GM20431 (cell line): ENCODE data around the gene ALDH1A2.
"Not testable (repeated sequence)": the region's sequence is repeated elsewhere in the genome, so short reads cannot be mapped to it uniquely, and the experiment has no call there.

Source experiments
- in situ Hi-C: fragments of 300-500 bp; cut with MseI, MboI; formaldehyde crosslinking; loops from one replicate; pipeline ENCODE4 v1.15.0; 2020; ENCODE audit warnings: low sequenced_read_pairs; ENCODE audit not compliant: unreplicated experiment

The ALDH1A2 gene

DNA sequence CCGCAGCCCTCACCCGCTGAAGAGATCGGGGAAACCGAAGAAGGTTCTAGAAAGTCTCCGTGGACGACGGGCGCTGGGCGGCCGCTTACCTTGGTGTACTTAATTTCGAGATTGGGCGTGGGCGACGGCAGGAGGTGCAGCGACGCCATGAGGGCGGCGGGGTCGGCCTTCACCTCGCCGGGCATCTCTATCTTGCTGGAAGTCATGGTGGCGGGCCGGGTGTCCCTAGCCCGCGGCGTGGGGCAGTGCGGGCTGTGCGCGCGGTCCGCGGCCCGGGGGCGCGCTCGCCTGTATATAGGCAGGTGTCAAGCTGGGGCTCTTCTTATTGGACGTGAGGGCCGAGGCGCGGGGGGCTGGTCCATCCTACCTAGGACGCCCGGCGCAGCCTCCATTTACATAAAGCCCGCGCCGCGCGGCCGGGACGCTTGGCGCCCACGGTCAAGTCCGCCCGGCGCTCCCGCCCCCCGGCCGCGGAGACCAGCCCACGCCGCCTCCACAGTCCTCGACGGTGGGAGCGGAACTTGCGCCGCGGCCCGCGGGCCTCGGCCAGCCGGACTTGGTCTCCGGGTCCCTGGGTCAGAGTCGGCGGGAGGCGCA lies at the start of gene ALDH1A2:
Gene ALDH1A2 (minus strand): TSS at position 267 of the 597 bp plus-strand sequence. CDS start 61 bp downstream, at position 206.
- in situ Hi-C loops, result no loop called here

DNA sequence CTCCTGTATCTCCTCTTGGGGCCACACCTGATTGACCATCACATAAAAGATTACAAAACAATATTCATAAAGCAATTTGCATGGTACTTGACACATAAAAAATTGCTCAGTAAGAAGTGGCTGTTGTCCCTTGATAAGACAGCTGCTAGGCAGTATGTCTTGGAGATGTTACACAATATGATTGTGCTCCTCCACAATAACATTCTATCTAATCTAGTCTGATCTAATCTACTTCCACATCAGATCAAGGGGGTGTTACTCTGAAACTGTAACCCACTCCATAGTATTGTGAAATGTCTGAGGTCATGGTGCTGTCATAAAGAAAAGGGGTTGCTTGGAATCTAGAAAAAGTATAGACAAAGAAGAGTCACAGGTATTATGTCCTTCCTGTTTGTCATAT lies 49.3 kb upstream of the ALDH1A2 start:
- in situ Hi-C loops, result no loop called here

DNA sequence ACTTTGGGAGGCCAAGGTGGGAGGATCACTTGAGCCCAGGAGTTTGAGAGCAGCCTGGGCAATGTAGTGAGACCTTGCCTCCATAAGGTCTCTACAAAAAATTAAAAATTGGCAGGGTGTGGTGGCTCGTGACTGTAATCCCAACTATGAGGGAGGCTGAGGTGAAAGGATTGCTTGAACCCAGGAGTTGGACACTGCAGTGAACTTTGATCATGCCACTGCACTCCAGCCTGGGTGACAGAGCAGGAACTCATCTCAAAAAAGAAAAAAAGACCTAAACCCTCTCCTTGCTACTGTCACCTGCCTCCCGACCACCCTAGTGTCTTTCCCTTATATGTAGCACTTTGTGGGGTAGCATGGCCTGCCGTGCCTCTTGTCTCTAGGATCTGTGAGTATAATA lies 48.9 kb upstream of the ALDH1A2 start:
- in situ Hi-C loops, result no loop called here

DNA sequence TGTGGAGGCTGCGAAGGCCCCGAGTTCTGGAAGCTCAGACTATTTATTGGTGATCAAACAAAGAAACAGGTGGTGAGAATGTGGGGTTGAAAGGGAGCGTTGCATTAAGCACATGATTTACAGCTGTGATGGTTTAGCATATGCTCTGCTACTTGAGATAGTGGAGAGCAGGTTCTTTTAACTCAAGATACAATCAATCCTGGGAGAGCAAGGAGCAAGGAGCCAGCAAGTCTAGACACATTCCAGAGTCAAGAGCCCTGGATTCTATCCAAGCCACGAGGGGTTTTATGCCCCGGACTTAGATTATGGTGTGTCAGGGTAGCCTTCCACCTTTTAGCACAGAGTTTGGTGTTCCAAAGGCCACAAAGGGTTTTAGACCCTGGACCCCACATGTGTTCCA lies 47.8 kb upstream of the ALDH1A2 start:
- in situ Hi-C loops, result not testable (repeated sequence)

DNA sequence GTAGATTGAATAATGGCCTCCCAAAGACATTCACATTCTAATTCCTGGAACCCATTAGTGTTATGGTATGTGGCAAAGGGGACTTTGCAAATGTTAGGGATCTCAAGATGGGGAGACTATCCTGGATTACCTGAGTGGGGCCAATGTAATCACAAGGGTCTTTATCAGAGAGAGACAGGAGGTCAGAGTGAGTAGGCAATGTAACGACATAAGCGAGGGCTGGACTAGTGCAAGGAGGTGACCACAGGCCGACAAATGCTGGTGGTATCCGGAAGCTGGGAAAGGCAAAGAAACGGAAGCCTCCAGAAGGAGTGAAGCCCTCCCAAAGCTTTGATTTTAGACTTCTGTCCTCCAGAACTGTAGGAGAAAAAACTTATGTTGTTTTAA lies 46.2 kb upstream of the ALDH1A2 start:
- in situ Hi-C loops, result no loop called here

DNA sequence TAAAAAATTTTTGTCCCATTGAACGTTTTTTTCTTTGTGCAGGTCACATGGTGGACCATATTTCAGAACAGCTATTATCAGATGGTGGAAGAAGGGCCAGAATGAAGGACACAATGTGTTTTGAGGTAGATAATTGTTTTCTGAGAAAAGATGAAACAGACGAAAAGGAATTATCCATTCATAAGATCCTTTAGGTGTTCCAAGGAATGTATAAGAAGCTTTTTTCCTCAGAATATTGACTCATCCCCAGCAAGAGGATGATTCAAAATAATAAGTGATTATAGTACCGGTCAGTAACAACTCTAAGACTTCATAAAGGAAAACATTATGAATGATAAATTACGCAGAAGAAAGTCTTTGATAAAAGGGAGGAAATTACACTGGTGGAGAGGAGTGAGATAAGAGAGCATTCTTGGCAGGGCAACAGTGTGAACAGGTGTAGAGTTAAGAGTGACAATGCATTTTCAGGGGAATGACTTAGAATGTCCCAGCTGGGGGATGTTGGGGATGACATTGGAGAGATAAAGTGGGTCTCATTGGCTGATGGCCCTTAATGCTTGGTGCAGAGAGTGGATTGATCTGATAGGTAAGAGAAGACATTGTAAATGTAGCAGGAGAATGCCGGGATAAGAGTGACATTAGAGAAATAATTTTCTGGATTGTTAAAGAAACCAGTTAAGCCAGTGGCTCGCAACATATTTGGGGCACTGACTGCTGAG lies 45.6 kb upstream of the ALDH1A2 start:
- in situ Hi-C loops, result no loop called here

GRCh38 chr15:58109419-58109818 lies 43.9 kb upstream of the ALDH1A2 start:
- in situ Hi-C loops, result no loop called here

GRCh38 chr15:58108117-58108516 lies 42.6 kb upstream of the ALDH1A2 start:
- in situ Hi-C loops, result no loop called here

DNA sequence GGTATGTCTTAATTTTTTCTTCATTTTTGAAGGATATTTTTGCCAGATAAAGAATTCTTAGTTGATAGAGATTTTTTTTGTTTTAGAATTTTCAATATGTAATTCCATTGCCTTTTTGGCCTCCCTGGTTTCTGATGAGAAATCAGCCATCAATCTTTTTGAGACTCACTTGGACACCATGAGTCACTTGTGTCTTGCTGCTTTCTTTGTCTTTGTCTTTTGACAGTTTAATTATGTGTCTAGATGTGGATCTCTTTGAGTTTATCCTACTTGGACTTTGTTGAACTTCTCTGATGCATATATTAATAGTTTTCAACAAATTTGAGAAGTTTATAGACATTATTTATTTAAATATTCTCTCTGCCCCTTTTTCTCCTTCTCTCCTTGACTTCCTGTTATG lies 38.0 kb upstream of the ALDH1A2 start:
- in situ Hi-C loops, result no loop called here

DNA sequence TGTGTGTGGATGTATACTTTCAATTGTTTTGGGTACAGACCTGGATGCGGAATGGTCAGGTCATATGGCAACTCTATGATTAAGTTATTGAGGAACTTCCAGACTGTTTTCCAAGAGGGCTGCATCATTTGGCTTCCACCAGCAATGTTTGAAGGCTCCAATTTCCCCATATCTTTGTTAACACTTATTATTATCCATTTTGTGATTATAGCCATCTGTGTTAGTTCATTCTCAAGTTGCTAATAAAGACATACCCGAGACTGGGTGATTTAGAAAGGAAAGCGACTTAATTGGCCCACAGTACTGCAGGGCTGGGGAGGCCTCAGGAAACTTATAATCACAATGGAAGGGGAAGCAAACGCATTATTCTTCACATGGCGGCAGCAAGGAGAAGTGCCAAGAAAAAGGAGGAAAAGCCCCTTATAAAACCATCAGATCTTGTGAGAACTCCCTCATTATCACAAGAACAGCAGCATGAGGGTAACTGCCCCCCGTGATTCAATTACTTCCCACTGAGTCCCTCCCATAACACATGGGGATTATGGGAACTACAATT lies 31.1 kb upstream of the ALDH1A2 start:
- in situ Hi-C loops, result no loop called here

DNA sequence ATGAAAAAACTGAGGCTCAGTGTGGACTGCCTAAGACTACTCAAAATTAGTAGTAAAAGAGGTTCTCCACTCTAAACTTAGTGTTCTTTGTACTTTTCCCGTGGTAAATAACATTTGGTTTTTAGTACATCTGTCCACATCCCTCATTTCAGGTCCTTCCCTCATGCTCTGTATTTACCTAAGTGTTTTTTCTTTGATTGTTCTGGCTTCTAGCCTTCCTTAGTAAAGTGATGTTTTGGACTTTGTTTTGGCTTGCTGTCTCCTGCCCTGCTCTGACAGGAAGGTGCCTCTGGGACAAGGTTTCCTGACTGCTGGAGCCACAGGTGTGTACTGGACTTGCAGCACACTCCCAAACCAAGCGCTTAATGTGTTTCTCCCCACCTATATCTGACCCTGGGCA lies 29.9 kb upstream of the ALDH1A2 start:
- in situ Hi-C loops, result no loop called here

DNA sequence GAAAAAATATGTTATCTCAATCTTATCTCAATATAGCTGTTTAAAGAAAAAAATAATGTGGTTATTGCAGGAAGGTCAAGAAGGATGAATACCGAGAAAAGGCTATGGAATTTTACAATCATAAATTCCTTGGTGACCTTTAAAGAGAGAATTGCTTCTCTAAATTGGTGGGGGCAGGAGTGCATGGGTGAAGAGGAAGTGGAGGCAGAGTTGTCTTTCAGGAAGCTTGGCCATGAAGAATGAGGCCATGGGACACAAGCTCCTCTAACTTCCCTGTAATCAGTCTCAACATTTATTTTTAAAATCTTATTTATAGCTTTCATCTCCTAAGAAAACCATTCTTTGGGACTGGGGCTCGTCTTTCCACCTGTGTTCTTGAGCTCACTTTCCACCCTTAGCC lies 22.4 kb upstream of the ALDH1A2 start:
- in situ Hi-C loops, result no loop called here

DNA sequence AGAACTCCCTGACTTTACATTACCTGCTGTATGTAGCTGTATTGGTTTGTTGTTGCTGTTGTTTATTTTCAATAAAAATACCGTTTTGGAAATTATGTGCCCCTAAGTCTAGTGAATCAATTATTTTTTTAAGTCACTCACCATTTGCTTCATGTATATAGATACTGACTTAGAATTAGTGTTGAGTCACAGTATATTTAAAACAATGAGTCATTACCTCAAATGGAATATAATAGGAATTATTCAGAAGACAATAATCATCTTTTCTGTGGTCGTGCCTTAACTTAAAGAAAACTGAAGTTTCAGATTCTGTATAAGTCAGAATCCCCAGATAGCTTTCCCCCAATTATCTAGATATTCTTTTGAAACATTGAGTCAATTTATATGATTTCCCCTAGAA lies 21.0 kb upstream of the ALDH1A2 start:
- in situ Hi-C loops, result no loop called here

DNA sequence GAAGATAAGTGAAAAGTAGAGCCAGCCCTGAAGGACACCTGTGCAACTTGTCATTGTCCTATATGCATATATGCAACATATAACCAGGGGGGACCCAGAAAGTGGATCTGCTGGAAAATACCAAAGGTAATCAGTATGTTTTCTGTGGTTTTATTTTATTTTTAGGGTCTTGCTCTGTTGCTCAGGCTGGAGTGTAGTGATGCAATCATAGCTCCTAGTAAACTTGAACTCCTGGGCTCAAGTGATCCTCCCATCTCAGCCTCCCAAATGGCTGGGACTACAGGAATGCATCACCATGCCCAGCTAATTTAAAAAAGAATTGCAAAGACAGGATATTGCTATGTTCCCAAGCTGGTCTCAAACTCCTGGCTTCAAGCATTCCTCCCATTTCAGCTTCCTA lies 18.0 kb upstream of the ALDH1A2 start:
- in situ Hi-C loops, result no loop called here

DNA sequence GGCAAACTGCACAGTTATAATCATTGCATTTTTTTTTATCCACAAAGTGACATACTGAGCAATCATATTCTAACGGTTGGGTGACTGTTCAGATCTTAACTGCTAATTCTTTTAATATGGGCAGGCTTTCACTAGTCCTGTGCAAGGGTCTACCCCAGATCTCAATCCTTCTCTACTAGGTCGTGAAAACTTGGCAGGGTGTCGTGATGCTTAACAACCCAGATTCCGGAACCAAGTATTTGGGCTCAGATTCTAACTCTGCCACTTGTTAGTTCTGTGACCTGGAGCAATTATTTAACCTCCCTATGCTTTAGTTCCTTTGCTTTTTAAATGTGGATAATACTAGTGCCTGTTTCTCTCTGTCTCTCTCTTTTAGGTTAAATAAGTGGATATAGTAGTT lies 16.4 kb upstream of the ALDH1A2 start:
- in situ Hi-C loops, result no loop called here

GRCh38 chr15:58081456-58081855 lies 15.9 kb upstream of the ALDH1A2 start:
- in situ Hi-C loops, result no loop called here

DNA sequence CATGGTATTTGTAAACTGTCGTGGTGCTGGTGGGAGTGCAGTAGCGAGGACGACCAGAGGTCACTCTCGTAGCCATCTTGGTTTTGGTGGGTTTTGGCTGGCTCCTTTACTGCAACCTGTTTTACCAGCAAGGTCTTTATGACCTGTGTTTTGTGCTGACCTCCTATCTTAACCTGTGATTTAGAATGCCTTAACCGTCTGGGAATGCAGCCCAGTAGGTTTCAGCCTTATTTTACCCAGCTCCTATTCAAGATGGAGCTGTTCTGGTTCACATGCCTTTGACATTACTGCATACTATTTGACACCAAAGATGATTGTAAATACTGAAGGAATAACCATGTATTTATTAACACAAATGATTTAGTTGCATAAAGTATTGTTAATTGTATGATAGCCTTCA lies 15.4 kb upstream of the ALDH1A2 start:
- in situ Hi-C loops, result not testable (repeated sequence)

DNA sequence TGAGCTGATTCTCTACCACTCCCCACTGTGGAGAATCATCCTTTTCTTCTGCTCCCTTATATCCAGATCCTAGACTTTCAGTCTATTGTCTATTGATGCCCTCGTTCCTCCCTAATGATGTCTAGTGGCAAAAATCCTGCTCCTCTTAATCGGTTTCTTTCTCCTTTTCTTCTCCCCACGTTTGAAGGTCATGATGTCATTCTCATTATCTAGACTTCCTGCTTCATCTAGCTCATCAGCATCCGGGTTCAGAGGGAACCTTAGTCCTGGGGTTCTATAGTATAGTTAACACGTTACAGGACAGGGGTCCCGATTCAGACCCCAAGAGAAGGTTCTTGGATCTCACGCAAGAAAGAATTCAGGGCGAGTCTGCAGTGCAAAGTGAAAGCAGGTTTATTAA lies 14.9 kb upstream of the ALDH1A2 start:
- in situ Hi-C loops, result no loop called here

- in situ Hi-C loops, result no loop called here
These were observed 13.1 kb upstream of the ALDH1A2 start for GRCh38 chr15:58078591-58078990.

DNA sequence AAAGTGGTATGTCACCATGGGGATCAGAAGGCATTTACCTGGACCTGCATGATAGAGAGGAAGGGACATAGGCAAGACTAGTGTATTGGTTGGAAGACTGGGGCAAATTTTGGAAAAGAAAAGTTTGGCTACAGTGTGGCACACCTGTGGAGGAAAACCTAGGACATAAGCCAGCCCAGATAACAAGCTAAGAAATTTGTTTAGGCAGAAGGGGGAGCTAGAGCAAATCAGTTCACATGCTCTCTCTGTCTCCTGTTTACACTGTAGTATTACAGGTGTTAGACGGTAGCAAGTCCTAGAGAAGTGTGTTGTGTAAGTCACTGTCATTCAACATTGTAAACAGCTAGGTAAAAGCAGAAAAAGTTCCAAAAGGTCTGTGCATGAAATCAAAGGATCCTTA lies 11.9 kb upstream of the ALDH1A2 start:
- in situ Hi-C loops, result no loop called here

- in situ Hi-C loops, result no loop called here
These were observed 8.9 kb upstream of the ALDH1A2 start for GRCh38 chr15:58074452-58074851.
